Spleen (tissue), 11 donors: Measurements from ENCODE around the gene TOPAZ1. TPM values are rescaled to one million over a fixed set of nuclear protein-coding genes. Genes with fewer than 3 reads are reported as not detected.

Experiments
- DNase-seq: peaks from one replicate; pipeline ENCODE4 v3.0.0-alpha.2; 2020
- H3K27ac ChIP-seq, 8 donors: fragments of 200-600 bp; sonication (generic) in 7 of 8; 1 replicate in 4 of 8; 2 replicates in 4 of 8; pipeline versions ENCODE4 v1.5.0 to v1.8.0; 2016 to 2021; ENCODE audit warnings: inconsistent platforms in 4 of 8, mild to moderate bottlenecking in 4 of 8, moderate library complexity in 1 of 8
- H3K27me3 ChIP-seq, 7 donors: fragments of 200-600 bp; sonication (generic) in 6 of 7; replicated peaks in 1 of 7; 1 replicate in 4 of 7; 2 replicates in 3 of 7; pipeline versions ENCODE4 v1.5.0 to v1.8.0; 2016 to 2021; ENCODE audit warnings: inconsistent platforms in 3 of 7, mild to moderate bottlenecking in 1 of 7
- H3K36me3 ChIP-seq, 6 donors: fragments of 200-600 bp; sonication (generic) in 5 of 6; 1 replicate in 4 of 6; 2 replicates in 2 of 6; pipeline versions ENCODE4 v1.5.0 to v1.8.0; 2016 to 2021; ENCODE audit warnings: inconsistent platforms in 2 of 6
- H3K4me1 ChIP-seq, 6 donors: fragments of 200-600 bp; sonication (generic) in 5 of 6; 1 replicate in 3 of 6; 2 replicates in 3 of 6; pipeline versions ENCODE4 v1.5.0 to v1.8.0; 2016 to 2021; ENCODE audit warnings: inconsistent platforms in 3 of 6
- H3K4me3 ChIP-seq, 8 donors: fragments of 200-600 bp; sonication (generic) in 7 of 8; 1 replicate in 4 of 8; 2 replicates in 4 of 8; pipeline versions ENCODE4 v1.5.0 to v1.8.0; 2016 to 2021; ENCODE audit warnings: inconsistent platforms in 4 of 8, mild to moderate bottlenecking in 4 of 8, moderate library complexity in 2 of 8
- H3K9me3 ChIP-seq, 8 donors: fragments of 200-600 bp; sonication (generic) in 7 of 8; 1 replicate in 4 of 8; 2 replicates in 4 of 8; pipeline versions ENCODE4 v1.5.0 to v1.8.0; 2016 to 2021; ENCODE audit warnings: inconsistent platforms in 4 of 8
- CTCF ChIP-seq, 11 experiments: fragments of 200-600 bp in 7 of 11; fragments of 450-650 bp in 4 of 11; sonication (generic) in 4 of 11; IDR thresholded peaks in 8 of 11; conservative IDR thresholded peaks in 3 of 11; 1 replicate in 7 of 11; 2 replicates in 4 of 11; pipeline versions ENCODE4 v1.4.0 to v1.8.0; 2016 to 2021; ENCODE audit warnings: antibody characterized with exemption in 11 of 11, inconsistent platforms in 4 of 11, mild to moderate bottlenecking in 1 of 11
- POLR2A ChIP-seq, 3 donors: fragments of 450-650 bp; IDR thresholded peaks; one replicate each; pipeline ENCODE4 v1.5.1; 2017; ENCODE audit warnings: antibody characterized with exemption in 3 of 3, mild to moderate bottlenecking in 1 of 3
- POLR2AphosphoS5 ChIP-seq, 3 donors: sonication (generic); formaldehyde crosslinking; IDR thresholded peaks; one replicate each; pipeline ENCODE4 v1.5.1; 2017; ENCODE audit warnings: antibody characterized with exemption in 3 of 3
- WGBS, 5 donors: extraction: QIAGEN DNeasy Blood & Tissue Kit in 3 of 5; methylation state at CpG; one replicate each; pipeline versions ENCODE4 v1.1.5 to v1.1.7; 2013 to 2018; 5-methylcytosine and 5-hydroxymethylcytosine counted together
- intact Hi-C: fragments of 100-400 bp; cut with DNase I; formaldehyde crosslinking; loops from one replicate; pipeline ENCODE4 v1.15.0; 2023; ENCODE audit warnings: low total_unique reads
- polyA plus RNA-seq, 3 donors: library from polyadenylated mRNA; stranded (reverse); fragments of 200-250 nt; gene quantifications; one replicate each; pipeline ENCODE4 v1.2.1, GENCODE V29; 2013
- total RNA-seq, 7 donors: library from RNA; depleted of rRNA in 3 of 7; stranded (reverse); fragments of >200 nt in 3 of 7; fragmentation: NEBNext Ultra II Directional in 4 of 7; extraction: Animal tissue kit (Norgen Biotek cat#: 25700) in 4 of 7; gene quantifications; one replicate each; pipeline versions ENCODE4 v1.1.0 to v1.2.1, GENCODE V29; 2016 to 2021
- donor health status: healthy with polysubstance abuse.
- donor health status: DM: no; HTN: no; CAD: no; lungs with moderate emphysema.
- donor health status: DM: no; HTN: no; CAD: no.
- donor health status: Bipolar disorder and iron deficiency.
- donor health status: healthy.
- donor health status: DM: no; HTN: no; CAD: no.
- donor health status: DM: yes; HTN: yes; CAD: no.

Gene TOPAZ1
- total and polyA plus RNA-seq, 10 donors = not detected

DNA sequence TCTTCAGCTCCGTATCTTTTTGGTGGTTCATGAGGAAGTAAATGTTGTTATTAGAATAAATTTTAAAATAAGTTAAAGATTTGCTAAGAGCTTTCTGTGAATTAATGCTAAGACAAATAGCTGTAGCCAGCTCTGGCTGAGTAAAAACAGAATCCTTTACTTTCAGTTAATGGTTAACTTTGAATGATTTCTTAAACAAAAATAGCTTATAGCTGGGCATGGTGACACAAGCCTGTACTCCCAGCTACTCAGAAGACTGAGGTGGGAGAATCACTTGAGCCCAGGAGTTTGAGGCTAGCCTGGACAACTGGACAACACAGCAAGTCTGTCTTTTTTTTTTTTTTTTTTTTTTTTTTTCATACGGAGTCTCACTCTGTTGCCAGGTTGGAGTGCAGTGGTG, 121.9 kb downstream of the TOPAZ1 start:
- TF ChIP-seq POLR2A (IDR thresholded peaks at IDR 0.05) (no peak), POLR2AphosphoS5 (IDR thresholded peaks at IDR 0.05) (no peak), CTCF (IDR thresholded peaks at IDR 0.05 in 8 of 11, conservative IDR thresholded peaks at IDR 0.05 in 3 of 11) (no peak)
- Histone ChIP-seq H3K27ac (no peak overlapping the region), H3K36me3 (peaks cover 0 to 80% (median 16%) of the 10 kb centered on the region in 6 donors), H3K4me1 (no peaks in the 10 kb centered on the region), H3K4me3 (no peak overlapping the region), H3K9me3 (no peaks in the 10 kb centered on the region), H3K27me3 (no peaks in the 10 kb centered on the region)
- intact Hi-C loops = no loop called here
- 82 to 100% (median 97%) methylated on average over 1 to 2 of the region's 2 CpGs for WGBS, 5 donors
- no peak for DNase-seq

GRCh38 chr3:44365952-44366351, 124.3 kb downstream of the TOPAZ1 start:
- Histone ChIP-seq H3K27me3 (no peaks in the 10 kb centered on the region), H3K27ac (no peak overlapping the region), H3K4me3 (no peak overlapping the region), H3K4me1 (no peaks in the 10 kb centered on the region), H3K9me3 (no peaks in the 10 kb centered on the region), H3K36me3 (peaks cover 0 to 80% (median 13%) of the 10 kb centered on the region in 6 donors)
- WGBS, 5 donors = 88 to 100% (median 94%) methylated on average over 1 of the region's 1 CpG
- no peak for TF ChIP-seq POLR2A (IDR thresholded peaks at IDR 0.05)
- TF ChIP-seq CTCF (IDR thresholded peaks at IDR 0.05 in 8 of 11, conservative IDR thresholded peaks at IDR 0.05 in 3 of 11) = no peak
- no peak for TF ChIP-seq POLR2AphosphoS5 (IDR thresholded peaks at IDR 0.05)
- DNase-seq = no peak
- intact Hi-C loops = no loop called here

GRCh38 chr3:44375450-44375849, 133.8 kb downstream of the TOPAZ1 start:
- Histone ChIP-seq H3K27ac (no peak overlapping the region), H3K9me3 (peaks cover 0 to 10% (median 0%) of the 10 kb centered on the region in 8 donors), H3K27me3 (no peaks in the 10 kb centered on the region), H3K4me3 (no peak overlapping the region), H3K4me1 (no peaks in the 10 kb centered on the region), H3K36me3 (peaks cover 0 to 45% (median 0%) of the 10 kb centered on the region in 6 donors)
- intact Hi-C loops = no loop called here
- 86 to 96% (median 91%) methylated on average over 1 of the region's 1 CpG for WGBS, 5 donors
- TF ChIP-seq POLR2A (IDR thresholded peaks at IDR 0.05) (no peak), POLR2AphosphoS5 (IDR thresholded peaks at IDR 0.05) (no peak), CTCF (IDR thresholded peaks at IDR 0.05 in 8 of 11, conservative IDR thresholded peaks at IDR 0.05 in 3 of 11) (no peak)
- no peak for DNase-seq

Other genes with a start within 250 kb of the TOPAZ1 start
- gene TCAIM, start 96.9 kb downstream of the TOPAZ1 start, total RNA-seq = 10 to 100 TPM; 17.0 to 31.7 (median 28.3) TPM
- gene TCAIM, start 96.9 kb downstream of the TOPAZ1 start, polyA plus RNA-seq = 10 to 100 TPM in 2 of 3 donors, 1 to 10 TPM in 1; 7.2 to 11.4 (median 10.1) TPM
- 10 to 100 TPM; 14.5 to 29.0 (median 21.4) TPM for gene ZNF445, start 235.8 kb downstream of the TOPAZ1 start, total RNA-seq
- gene ZNF445, start 235.8 kb downstream of the TOPAZ1 start, polyA plus RNA-seq = 1 to 10 TPM; 1.2 to 3.4 (median 1.2) TPM